Ishikawa (cell line): ENCODE data around the gene CLEC4M.

ENCODE experiments used
- CEBPB ChIP-seq: IDR thresholded peaks from 2 replicates; pipeline ENCODE4 v1.6.1; 2012
- CREB1 ChIP-seq: IDR thresholded peaks from 2 replicates; pipeline ENCODE4 v1.6.1; 2012; ENCODE audit warnings: low read depth
- EGR1 ChIP-seq: IDR thresholded peaks from 2 replicates; pipeline ENCODE4 v1.6.1; 2012
- EP300 ChIP-seq: IDR thresholded peaks from 2 replicates; pipeline ENCODE4 v1.6.1; 2012; ENCODE audit warnings: borderline replicate concordance
- FOXM1 ChIP-seq: IDR thresholded peaks from 2 replicates; pipeline ENCODE4 v1.6.1; 2012; ENCODE audit warnings: low read depth, borderline replicate concordance
- NFIC ChIP-seq: IDR thresholded peaks from 2 replicates; pipeline ENCODE4 v1.6.1; 2012
- RAD21 ChIP-seq: IDR thresholded peaks from 2 replicates; pipeline ENCODE4 v1.6.1; 2012; ENCODE audit warnings: low read depth
- TAF1 ChIP-seq: IDR thresholded peaks from 2 replicates; pipeline ENCODE4 v1.6.1; 2012; ENCODE audit warnings: low read depth, mild to moderate bottlenecking
- TCF12 ChIP-seq: IDR thresholded peaks from 2 replicates; pipeline ENCODE4 v1.6.1; 2012; ENCODE audit warnings: low read depth
- TEAD4 ChIP-seq: IDR thresholded peaks from 2 replicates; pipeline ENCODE4 v1.6.1; 2012
- YY1 ChIP-seq: IDR thresholded peaks from 2 replicates; pipeline ENCODE4 v1.6.1; 2012; ENCODE audit warnings: low read depth
- ZBTB7A ChIP-seq: IDR thresholded peaks from 2 replicates; pipeline ENCODE4 v1.6.1; 2012; ENCODE audit warnings: low read depth
- TF ChIP-seq, protein P1 (sequence below): IDR thresholded peaks from 2 replicates; pipeline ENCODE4 v1.6.1; 2012
- TF ChIP-seq, protein P2 (sequence below): IDR thresholded peaks from 2 replicates; pipeline ENCODE4 v1.6.1; 2012; ENCODE audit warnings: low read depth, mild to moderate bottlenecking
- TF ChIP-seq, protein P3 (sequence below): IDR thresholded peaks from 2 replicates; pipeline ENCODE4 v1.6.1; 2012

CLEC4M gene

DNA sequence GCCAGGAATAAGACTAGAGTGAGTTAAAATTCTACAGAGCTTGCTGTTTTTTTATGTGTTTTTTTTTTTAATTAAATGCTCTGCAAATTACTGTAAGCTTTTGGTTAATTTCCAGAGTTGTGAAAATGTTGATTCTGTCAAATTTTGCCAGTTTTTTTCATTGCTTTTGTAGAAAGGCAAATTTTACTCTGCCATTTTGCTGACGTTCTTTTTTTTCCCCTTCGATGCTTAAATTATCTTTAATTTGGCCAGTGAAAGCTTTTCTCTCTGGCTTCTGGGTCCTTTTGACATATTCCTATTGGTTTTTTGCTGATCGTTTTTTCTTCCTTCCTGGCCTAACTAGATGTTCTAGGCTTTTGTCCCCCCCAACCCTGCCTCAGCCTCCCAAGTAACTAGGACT lies 43.2 kb downstream of the CLEC4M start:
- TF ChIP-seq ZBTB7A, result no peak
- no peak for TF ChIP-seq CREB1
- TF ChIP-seq, protein P1, sequence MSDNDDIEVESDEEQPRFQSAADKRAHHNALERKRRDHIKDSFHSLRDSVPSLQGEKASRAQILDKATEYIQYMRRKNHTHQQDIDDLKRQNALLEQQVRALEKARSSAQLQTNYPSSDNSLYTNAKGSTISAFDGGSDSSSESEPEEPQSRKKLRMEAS, result no peak
- no peak for TF ChIP-seq CEBPB
- TF ChIP-seq TAF1, result no peak
- TF ChIP-seq NFIC, result no peak
- no peak for TF ChIP-seq FOXM1
- TF ChIP-seq TEAD4, result no peak
- TF ChIP-seq, protein P2, sequence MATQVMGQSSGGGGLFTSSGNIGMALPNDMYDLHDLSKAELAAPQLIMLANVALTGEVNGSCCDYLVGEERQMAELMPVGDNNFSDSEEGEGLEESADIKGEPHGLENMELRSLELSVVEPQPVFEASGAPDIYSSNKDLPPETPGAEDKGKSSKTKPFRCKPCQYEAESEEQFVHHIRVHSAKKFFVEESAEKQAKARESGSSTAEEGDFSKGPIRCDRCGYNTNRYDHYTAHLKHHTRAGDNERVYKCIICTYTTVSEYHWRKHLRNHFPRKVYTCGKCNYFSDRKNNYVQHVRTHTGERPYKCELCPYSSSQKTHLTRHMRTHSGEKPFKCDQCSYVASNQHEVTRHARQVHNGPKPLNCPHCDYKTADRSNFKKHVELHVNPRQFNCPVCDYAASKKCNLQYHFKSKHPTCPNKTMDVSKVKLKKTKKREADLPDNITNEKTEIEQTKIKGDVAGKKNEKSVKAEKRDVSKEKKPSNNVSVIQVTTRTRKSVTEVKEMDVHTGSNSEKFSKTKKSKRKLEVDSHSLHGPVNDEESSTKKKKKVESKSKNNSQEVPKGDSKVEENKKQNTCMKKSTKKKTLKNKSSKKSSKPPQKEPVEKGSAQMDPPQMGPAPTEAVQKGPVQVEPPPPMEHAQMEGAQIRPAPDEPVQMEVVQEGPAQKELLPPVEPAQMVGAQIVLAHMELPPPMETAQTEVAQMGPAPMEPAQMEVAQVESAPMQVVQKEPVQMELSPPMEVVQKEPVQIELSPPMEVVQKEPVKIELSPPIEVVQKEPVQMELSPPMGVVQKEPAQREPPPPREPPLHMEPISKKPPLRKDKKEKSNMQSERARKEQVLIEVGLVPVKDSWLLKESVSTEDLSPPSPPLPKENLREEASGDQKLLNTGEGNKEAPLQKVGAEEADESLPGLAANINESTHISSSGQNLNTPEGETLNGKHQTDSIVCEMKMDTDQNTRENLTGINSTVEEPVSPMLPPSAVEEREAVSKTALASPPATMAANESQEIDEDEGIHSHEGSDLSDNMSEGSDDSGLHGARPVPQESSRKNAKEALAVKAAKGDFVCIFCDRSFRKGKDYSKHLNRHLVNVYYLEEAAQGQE, result no peak
- TF ChIP-seq, protein P3, sequence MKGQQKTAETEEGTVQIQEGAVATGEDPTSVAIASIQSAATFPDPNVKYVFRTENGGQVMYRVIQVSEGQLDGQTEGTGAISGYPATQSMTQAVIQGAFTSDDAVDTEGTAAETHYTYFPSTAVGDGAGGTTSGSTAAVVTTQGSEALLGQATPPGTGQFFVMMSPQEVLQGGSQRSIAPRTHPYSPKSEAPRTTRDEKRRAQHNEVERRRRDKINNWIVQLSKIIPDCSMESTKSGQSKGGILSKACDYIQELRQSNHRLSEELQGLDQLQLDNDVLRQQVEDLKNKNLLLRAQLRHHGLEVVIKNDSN, result no peak
- no peak for TF ChIP-seq YY1
- TF ChIP-seq EGR1, result no peak
- TF ChIP-seq TCF12, result no peak

DNA sequence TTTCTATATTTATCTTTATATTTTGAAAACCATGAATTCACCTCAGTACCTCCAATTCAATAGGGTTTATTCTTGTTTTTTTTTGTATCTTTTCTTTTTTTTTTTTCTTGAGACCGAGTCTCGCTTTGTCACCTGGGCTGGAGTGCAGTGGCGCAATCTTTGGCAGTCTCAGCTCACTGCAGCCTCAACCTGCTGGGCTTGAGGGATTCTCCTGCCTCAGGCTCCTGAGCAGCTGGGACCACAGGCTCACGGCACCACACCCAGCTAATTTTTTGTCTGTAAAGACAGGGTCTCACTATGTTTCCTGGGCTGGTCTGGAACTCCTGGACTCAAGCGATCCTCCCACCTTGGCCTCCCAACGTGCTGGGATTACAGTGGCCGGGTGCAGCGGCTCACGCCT lies 43.8 kb downstream of the CLEC4M start:
- TF ChIP-seq, protein P2, result no peak
- no peak for TF ChIP-seq RAD21
- TF ChIP-seq YY1, result no peak
- no peak for TF ChIP-seq ZBTB7A
- TF ChIP-seq FOXM1, result no peak
- no peak for TF ChIP-seq TEAD4
- no peak for TF ChIP-seq EGR1

DNA sequence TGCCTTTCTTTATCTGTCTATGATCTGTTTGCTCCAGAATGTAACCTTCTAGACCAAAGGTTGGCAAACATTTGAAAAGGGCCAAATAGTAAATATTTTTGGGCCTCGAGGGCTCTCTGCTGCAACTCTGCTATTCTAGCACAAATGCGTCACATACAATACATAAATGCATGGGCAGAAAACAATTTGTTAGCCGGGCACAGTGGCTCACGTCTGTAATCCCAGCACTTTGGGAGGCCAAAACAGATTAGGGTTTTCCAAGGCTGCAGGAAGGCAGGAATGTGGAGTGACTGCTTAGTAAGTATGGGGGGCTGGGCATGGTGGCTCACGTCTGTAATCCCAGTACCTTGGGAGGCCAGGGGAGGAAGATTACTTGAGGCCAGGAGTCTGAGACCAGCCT lies 45.1 kb downstream of the CLEC4M start:
- TF ChIP-seq NFIC (no peak), TEAD4 (no peak), EP300 (no peak), CEBPB (no peak), RAD21 (no peak), TAF1 (no peak), FOXM1 (no peak), ZBTB7A (no peak), EGR1 (no peak)
- TF ChIP-seq, protein P1, result no peak
- TF ChIP-seq, protein P2, result no peak
- TF ChIP-seq, protein P3, result no peak

DNA sequence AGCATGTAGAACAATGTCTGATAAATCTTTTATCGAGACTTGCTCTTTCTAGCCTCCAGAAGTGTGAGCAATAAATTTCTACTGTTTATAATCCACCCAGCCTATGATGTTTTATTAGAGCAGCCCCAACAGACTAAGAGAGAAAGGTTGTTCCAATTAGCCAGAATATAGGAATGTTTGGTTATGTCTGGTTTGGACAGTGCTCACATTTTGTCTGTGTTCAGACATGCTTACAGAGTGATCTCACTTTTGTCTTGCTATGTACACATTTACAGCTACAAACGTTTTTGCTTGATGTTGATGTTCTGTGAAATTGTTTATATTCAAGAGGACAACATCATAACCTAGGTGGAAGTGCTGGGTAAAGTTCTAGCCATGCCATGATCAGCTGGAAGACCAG lies 48.9 kb downstream of the CLEC4M start:
- TF ChIP-seq, protein P2, result no peak
- TF ChIP-seq RAD21 (no peak), NFIC (no peak), YY1 (no peak), TAF1 (no peak), TCF12 (no peak), FOXM1 (no peak), CEBPB (no peak), EGR1 (no peak), TEAD4 (no peak), EP300 (no peak), CREB1 (no peak), ZBTB7A (no peak)
- TF ChIP-seq, protein P1, result no peak
- TF ChIP-seq, protein P3, result no peak
